ENCODE measurements around the gene BTBD9.

GRCh38 chr6:38508286-38508685, 131.4 kb downstream of the BTBD9 start:
- TF ChIP-seq, protein P1, sequence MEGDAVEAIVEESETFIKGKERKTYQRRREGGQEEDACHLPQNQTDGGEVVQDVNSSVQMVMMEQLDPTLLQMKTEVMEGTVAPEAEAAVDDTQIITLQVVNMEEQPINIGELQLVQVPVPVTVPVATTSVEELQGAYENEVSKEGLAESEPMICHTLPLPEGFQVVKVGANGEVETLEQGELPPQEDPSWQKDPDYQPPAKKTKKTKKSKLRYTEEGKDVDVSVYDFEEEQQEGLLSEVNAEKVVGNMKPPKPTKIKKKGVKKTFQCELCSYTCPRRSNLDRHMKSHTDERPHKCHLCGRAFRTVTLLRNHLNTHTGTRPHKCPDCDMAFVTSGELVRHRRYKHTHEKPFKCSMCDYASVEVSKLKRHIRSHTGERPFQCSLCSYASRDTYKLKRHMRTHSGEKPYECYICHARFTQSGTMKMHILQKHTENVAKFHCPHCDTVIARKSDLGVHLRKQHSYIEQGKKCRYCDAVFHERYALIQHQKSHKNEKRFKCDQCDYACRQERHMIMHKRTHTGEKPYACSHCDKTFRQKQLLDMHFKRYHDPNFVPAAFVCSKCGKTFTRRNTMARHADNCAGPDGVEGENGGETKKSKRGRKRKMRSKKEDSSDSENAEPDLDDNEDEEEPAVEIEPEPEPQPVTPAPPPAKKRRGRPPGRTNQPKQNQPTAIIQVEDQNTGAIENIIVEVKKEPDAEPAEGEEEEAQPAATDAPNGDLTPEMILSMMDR (optimal IDR thresholded peaks at IDR 0.05 in 1 of 3, IDR thresholded peaks at IDR 0.05 in 1 of 3, conservative IDR thresholded peaks at IDR 0.05 in 1 of 3; ENCODE audit: extremely low read depth in 1 of 3, insufficient read depth in 2 of 3, low read length in 3 of 3): no peak
- no peak for TF ChIP-seq EZH2 (IDR thresholded peaks at IDR 0.05; ENCODE audit: low read length)
